T-cell (primary cell): ENCODE results near the gene CBX4. TPM values are rescaled to one million over a fixed set of nuclear protein-coding genes. Genes with fewer than 3 reads are reported as not detected.

ENCODE experiments used
- ATAC-seq, 4 experiments: fragments of 200-7000 bp in 3 of 4; fragments of 150-1000 bp in 1 of 4; cut with Tn5 transposase; replicated peaks in 1 of 4; 1 replicate in 3 of 4; 2 replicates in 1 of 4; pipeline ENCODE4 v1.10.0; 2021; ENCODE audit warnings: moderate library complexity in 3 of 4, mild to moderate bottlenecking in 2 of 4, moderate number of reproducible peaks in 1 of 4
- CTCF ChIA-PET, 2 donors: fragments of 300-600 bp; sonication (Branson Sonifier 250); formaldehyde crosslinking; loops; one replicate each; lab custom pipeline; 2022; ENCODE audit warnings: antibody characterized with exemption in 2 of 2; lab: Charles Lee
- POLR2A ChIA-PET, 2 donors: fragments of 300-600 bp; sonication (Branson Sonifier 250); formaldehyde crosslinking; loops; one replicate each; lab custom pipeline; 2022; ENCODE audit warnings: antibody characterized with exemption in 2 of 2; lab: Charles Lee
- DNase-seq, 35 experiments: peaks; one replicate each; pipeline versions ENCODE4 v3.0.0 to v3.0.0-alpha.2; 2013 to 2023
- H3K27ac ChIP-seq: one replicate; pipeline ENCODE4 v1.5.1; 2013; ENCODE audit warnings: low read length
- H3K27me3 ChIP-seq, 2 experiments: replicated peaks in 1 of 2; 1 replicate in 1 of 2; 2 replicates in 1 of 2; pipeline versions ENCODE4 v1.6.1 to v1.7.0; 2013; ENCODE audit warnings: low read length in 1 of 2, mixed read lengths in 1 of 2; ENCODE audit not compliant: control insufficient read depth in 2 of 2, insufficient read depth in 2 of 2; ENCODE audit errors: extremely low read depth in 1 of 2
- H3K36me3 ChIP-seq, 2 donors: 1 replicate in 1 of 2; 2 replicates in 1 of 2; pipeline versions ENCODE4 v1.6.1 to v1.7.0; 2013; ENCODE audit warnings: low read length in 1 of 2; ENCODE audit not compliant: control insufficient read depth in 2 of 2, insufficient read depth in 1 of 2; ENCODE audit errors: extremely low read depth in 1 of 2
- H3K4me1 ChIP-seq, 2 experiments: 1 replicate in 1 of 2; 2 replicates in 1 of 2; pipeline versions ENCODE4 v1.6.1 to v1.7.0; 2013; ENCODE audit warnings: low read length in 2 of 2, mixed read lengths in 1 of 2; ENCODE audit not compliant: insufficient read depth in 2 of 2, control insufficient read depth in 1 of 2; ENCODE audit errors: extremely low read depth in 1 of 2
- H3K4me3 ChIP-seq, 2 donors: 1 replicate in 1 of 2; 2 replicates in 1 of 2; pipeline versions ENCODE4 v1.5.1 to v1.7.0; 2013; ENCODE audit warnings: mild to moderate bottlenecking in 2 of 2, low read length in 1 of 2, moderate library complexity in 1 of 2; ENCODE audit not compliant: control insufficient read depth in 1 of 2; ENCODE audit errors: extremely low read depth in 1 of 2
- H3K9me3 ChIP-seq: 2 replicates; pipeline ENCODE4 v1.7.0; 2013
- H3K27ac Mint-ChIP-seq, 2 donors: one replicate each; pipeline ENCODE4 v1.8.0; 2020 to 2021; ENCODE audit warnings: mild to moderate bottlenecking in 2 of 2, mixed read lengths in 2 of 2
- H3K27me3 Mint-ChIP-seq, 2 donors: one replicate each; pipeline ENCODE4 v1.8.0; 2021 to 2022; ENCODE audit warnings: mixed read lengths in 2 of 2
- H3K36me3 Mint-ChIP-seq: one replicate; pipeline ENCODE4 v1.8.0; 2021; ENCODE audit warnings: mixed read lengths
- H3K4me1 Mint-ChIP-seq, 3 donors: one replicate each; pipeline ENCODE4 v1.8.0; 2020 to 2022; ENCODE audit warnings: mixed read lengths in 3 of 3, mild to moderate bottlenecking in 1 of 3
- H3K4me3 Mint-ChIP-seq, 3 donors: one replicate each; pipeline ENCODE4 v1.8.0; 2020 to 2022; ENCODE audit warnings: mild to moderate bottlenecking in 3 of 3, mixed read lengths in 3 of 3, moderate library complexity in 3 of 3
- H3K9me3 Mint-ChIP-seq, 3 donors: one replicate each; pipeline ENCODE4 v1.8.0; 2020 to 2022; ENCODE audit warnings: mixed read lengths in 3 of 3
- WGBS: methylation state at CpG from one replicate; pipeline ENCODE4 v1.1.5; 2013; ENCODE audit warnings: missing lambda C conversion rate; ENCODE audit not compliant: insufficient coverage; 5-methylcytosine and 5-hydroxymethylcytosine counted together
- total RNA-seq, 35 experiments: library from RNA in 6 of 35; stranded (reverse) in 6 of 35; fragments of 120-200 nt in 1 of 35; gene quantifications; one replicate each; pipeline versions ENCODE4 v1.2.1 to v1.2.4 and lab custom pipeline; 2013 to 2026

CBX4 gene
- total RNA-seq, 5 donors from 2014 or later (not counting 1 experiment from before 2014, with no cell fraction given), result 63.2 to 138 (median 70.2) TPM

DNA sequence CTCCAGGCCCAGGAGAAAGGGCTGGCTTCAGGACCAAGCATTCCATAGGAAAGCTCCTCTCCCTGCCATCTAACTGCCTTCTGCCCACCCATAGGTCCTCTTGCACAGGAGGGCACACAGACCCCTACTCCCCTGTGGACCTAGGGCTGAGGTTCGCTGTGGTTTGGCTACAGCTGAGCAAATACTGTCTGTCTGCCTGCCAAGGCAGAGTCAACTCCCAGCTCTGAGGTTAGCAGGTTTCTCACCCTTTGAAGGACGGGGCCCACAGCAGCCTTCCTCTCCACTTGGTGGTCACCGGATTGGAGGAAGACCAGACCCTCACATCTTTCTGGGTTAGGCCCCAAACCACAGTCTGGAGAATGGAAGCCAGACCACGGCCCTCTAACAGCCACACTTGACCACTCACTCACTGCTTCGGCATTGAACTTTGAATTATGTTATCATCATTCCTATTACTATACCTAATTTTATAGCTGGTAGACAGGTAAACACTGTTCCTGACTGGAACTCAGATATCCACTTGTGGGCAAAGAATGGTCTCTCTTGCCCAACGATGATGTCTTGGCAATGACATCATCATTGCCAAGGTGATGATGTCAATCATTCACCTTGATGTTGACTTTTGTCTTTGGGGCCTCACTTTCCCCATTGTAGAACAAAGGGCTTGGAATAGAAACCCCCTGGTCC lies 14.2 kb downstream of the CBX4 start:
- Histone ChIP-seq H3K4me3 (no peak overlapping the region), H3K27ac (no peak overlapping the region), H3K27me3 (peaks cover 0 to 32% of the 10 kb centered on the region in 2 experiments), H3K4me1 (peaks cover 10% of the 10 kb centered on the region in 2 experiments), H3K9me3 (no peaks in the 10 kb centered on the region), H3K36me3 (no peaks in the 10 kb centered on the region)
- DNase-seq (no peak), ATAC-seq (no peak)
- Mint-ChIP-seq H3K27ac (no peak overlapping the region), H3K36me3 (peaks cover 4% of the 10 kb centered on the region), H3K27me3 (peaks cover 5 to 21% of the 10 kb centered on the region in 2 donors), H3K9me3 (no peaks in the 10 kb centered on the region), H3K4me1 (peaks cover 6 to 29% (median 19%) of the 10 kb centered on the region in 3 donors), H3K4me3 (no peak overlapping the region)
- WGBS, result 73% methylated on average over 5 of the region's 6 CpGs
- ChIA-PET POLR2A (interaction anchor here in 1 of 2 donors (0.5 kb wide), 1 partner anchor 11 kb away, joined by 8 read pairs; no protein-coding TSS in a partner anchor), CTCF (no interaction called here)

DNA sequence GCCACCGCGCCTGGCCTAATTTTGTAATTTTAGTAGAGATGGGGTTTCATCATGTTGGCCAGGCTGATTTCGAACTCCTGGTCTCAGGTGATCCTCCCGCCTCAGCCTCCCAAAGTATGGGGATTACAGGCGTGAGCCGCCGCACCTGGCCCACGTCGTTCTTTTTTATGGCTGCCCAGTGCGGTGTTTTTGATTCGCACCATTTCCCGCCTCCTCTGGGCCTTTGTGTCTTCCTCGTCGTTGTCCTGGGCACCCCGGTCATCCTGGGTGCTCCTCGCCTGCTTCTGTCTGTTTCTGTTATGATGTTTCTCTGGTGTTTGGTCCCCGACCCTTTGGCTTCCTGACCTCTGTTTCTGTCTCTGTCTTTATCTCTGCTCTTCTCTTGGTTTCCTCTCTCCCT lies 15.0 kb downstream of the CBX4 start:
- CTCF ChIA-PET, result no interaction called here
- no peak for DNase-seq
- no peak for ATAC-seq
- Histone ChIP-seq H3K4me3 (no peak overlapping the region), H3K27ac (no peak overlapping the region), H3K27me3 (peaks cover 0 to 39% of the 10 kb centered on the region in 2 experiments), H3K9me3 (no peaks in the 10 kb centered on the region), H3K36me3 (no peaks in the 10 kb centered on the region), H3K4me1 (peaks cover 8 to 10% of the 10 kb centered on the region in 2 experiments)
- Mint-ChIP-seq H3K27me3 (peaks cover 8 to 24% of the 10 kb centered on the region in 2 donors), H3K27ac (no peak overlapping the region), H3K4me3 (no peak overlapping the region), H3K36me3 (peaks cover 4% of the 10 kb centered on the region), H3K9me3 (no peaks in the 10 kb centered on the region), H3K4me1 (peaks cover 6 to 23% (median 18%) of the 10 kb centered on the region in 3 donors)
- 93% methylated on average over 7 of the region's 17 CpGs for WGBS
- POLR2A ChIA-PET, result interaction anchor here in 1 of 2 donors (0.5 kb wide), 1 partner anchor 10 kb away, joined by 8 read pairs; no protein-coding TSS in a partner anchor

DNA sequence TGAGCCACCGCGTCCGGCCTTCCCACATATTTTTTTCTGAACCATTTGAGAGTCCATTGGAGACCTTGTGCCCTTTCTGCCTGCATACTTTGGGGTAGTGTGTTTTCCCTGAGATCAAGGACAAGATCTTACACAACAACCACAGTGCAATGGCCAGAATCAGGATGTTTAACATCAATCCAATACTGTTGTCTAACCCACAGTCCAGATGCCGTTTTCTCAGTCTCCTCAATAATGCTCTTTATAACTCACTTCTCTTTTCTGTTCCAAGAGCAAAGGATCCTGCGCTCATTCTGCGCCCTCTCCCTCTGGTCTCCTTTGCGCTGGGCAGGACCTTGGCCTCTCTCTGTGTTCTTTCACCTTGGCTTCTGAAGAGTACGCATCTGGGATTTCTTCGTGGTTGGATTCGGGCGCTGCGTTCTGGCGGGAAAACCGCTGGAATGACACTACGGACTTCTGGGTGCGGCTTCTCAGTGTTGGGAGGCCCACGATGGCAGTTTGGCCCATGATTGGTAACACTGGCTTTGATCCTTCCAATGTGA lies 16.6 kb downstream of the CBX4 start:
- no peak for ATAC-seq
- Mint-ChIP-seq H3K4me3 (no peak overlapping the region), H3K27me3 (peaks cover 8 to 33% of the 10 kb centered on the region in 2 donors), H3K4me1 (peaks cover 6 to 14% (median 13%) of the 10 kb centered on the region in 3 donors), H3K9me3 (no peaks in the 10 kb centered on the region), H3K27ac (no peak overlapping the region), H3K36me3 (peaks cover 4% of the 10 kb centered on the region)
- Histone ChIP-seq H3K27me3 (peaks cover 0 to 45% of the 10 kb centered on the region in 2 experiments), H3K9me3 (no peaks in the 10 kb centered on the region), H3K4me1 (peaks cover 8 to 10% of the 10 kb centered on the region in 2 experiments), H3K36me3 (no peaks in the 10 kb centered on the region), H3K4me3 (no peak overlapping the region), H3K27ac (no peak overlapping the region)
- ChIA-PET POLR2A (no interaction called here), CTCF (no interaction called here)
- 94% methylated on average over 13 of the region's 17 CpGs for WGBS
- DNase-seq, result no peak

DNA sequence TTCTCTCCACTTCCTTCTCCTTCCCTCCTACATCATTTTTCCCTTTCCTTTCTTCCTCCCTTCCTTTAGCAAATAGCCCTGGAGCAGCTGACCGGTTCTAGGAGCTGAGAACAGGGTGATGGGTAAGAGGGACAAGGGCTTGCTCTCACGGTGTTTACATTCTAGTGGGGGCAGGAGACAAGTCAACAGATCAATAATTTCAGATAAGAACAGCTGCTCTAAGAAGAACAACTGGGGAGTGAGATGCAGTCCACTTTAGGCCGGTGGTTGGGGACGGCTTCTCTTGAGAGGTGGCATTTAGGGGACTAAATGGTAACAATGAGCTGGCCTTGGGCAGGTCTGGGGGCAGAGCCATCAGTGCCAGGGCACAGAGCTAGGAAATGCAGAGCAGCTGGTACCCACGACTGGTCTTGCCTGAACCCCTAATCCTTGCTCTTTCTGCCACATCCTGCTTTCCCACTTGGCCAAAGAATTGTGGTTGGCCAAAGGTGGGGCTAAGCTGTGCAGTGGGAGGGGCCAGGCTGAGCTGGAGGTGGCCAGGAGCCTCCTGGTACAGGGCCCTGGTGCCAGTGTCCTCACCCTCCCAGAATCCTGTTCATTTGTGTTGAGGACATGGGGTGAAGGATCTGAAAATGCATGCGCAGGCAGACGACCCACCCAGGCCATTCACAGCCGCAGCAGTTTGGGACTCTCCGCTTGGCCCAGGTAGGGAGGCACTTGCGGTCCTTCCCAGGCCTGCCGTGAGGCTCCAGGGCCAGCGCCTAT lies 17.7 kb downstream of the CBX4 start:
- ChIA-PET POLR2A (interaction anchor here in 1 of 2 donors (0.6 kb wide), 1 partner anchor 750 kb away, joined by 3 read pairs; no protein-coding TSS in a partner anchor), CTCF (no interaction called here)
- Mint-ChIP-seq H3K4me3 (no peak overlapping the region), H3K4me1 (peaks cover 4 to 10% (median 10%) of the 10 kb centered on the region in 3 donors), H3K27ac (peak overlapping the region in 1 of 2 donors; percentile 48), H3K27me3 (peaks cover 12 to 42% of the 10 kb centered on the region in 2 donors), H3K36me3 (peaks cover 4% of the 10 kb centered on the region), H3K9me3 (no peaks in the 10 kb centered on the region)
- peaks cover 3 to 47% of the 10 kb centered on the region in 2 experiments for H3K27me3 ChIP-seq
- no peaks in the 10 kb centered on the region for H3K36me3 ChIP-seq
- WGBS, result 93% methylated on average over 11 of the region's 12 CpGs
- H3K4me1 ChIP-seq, result peaks cover 3 to 6% of the 10 kb centered on the region in 2 experiments
- DNase-seq (no peak), ATAC-seq (no peak)
- no peaks in the 10 kb centered on the region for H3K9me3 ChIP-seq
- H3K27ac ChIP-seq, result no peak overlapping the region
- no peak overlapping the region for H3K4me3 ChIP-seq

DNA sequence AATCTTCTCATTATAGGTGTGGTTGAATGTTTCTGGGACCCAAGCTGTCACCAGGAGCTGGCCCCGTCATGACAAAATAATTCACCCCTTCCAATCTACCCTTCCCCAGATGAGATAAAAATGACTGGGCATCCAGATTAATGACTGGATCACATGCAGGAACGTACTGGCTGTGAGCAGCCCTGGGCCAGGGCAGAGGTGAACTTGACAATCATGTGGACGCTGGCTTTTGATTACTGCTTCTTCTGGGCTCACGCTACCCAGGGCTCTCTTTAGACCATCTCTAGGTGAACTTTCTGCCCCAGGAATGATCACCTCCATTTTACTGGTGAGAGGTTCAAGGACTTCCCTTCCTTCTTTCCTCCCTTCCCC lies 18.3 kb downstream of the CBX4 start:
- ATAC-seq (no peak), DNase-seq (no peak)
- peaks cover 3 to 9% (median 8%) of the 10 kb centered on the region in 3 donors for H3K4me1 Mint-ChIP-seq
- CTCF ChIA-PET, result no interaction called here
- peaks cover 3 to 51% of the 10 kb centered on the region in 2 experiments for H3K27me3 ChIP-seq
- no peak overlapping the region for H3K27ac ChIP-seq
- peak overlapping the region in 1 of 2 donors; percentile 48 for H3K27ac Mint-ChIP-seq
- peaks cover 0 to under 1% of the 10 kb centered on the region in 2 experiments for H3K4me1 ChIP-seq
- WGBS, result 71% methylated on average over 4 of the region's 4 CpGs
- H3K27me3 Mint-ChIP-seq, result peaks cover 17 to 42% of the 10 kb centered on the region in 2 donors
- no peak overlapping the region for H3K4me3 Mint-ChIP-seq
- peaks cover 4% of the 10 kb centered on the region for H3K36me3 Mint-ChIP-seq
- no peak overlapping the region for H3K4me3 ChIP-seq
- no peaks in the 10 kb centered on the region for H3K36me3 ChIP-seq
- no peaks in the 10 kb centered on the region for H3K9me3 Mint-ChIP-seq
- H3K9me3 ChIP-seq, result no peaks in the 10 kb centered on the region
- POLR2A ChIA-PET, result no interaction called here

DNA sequence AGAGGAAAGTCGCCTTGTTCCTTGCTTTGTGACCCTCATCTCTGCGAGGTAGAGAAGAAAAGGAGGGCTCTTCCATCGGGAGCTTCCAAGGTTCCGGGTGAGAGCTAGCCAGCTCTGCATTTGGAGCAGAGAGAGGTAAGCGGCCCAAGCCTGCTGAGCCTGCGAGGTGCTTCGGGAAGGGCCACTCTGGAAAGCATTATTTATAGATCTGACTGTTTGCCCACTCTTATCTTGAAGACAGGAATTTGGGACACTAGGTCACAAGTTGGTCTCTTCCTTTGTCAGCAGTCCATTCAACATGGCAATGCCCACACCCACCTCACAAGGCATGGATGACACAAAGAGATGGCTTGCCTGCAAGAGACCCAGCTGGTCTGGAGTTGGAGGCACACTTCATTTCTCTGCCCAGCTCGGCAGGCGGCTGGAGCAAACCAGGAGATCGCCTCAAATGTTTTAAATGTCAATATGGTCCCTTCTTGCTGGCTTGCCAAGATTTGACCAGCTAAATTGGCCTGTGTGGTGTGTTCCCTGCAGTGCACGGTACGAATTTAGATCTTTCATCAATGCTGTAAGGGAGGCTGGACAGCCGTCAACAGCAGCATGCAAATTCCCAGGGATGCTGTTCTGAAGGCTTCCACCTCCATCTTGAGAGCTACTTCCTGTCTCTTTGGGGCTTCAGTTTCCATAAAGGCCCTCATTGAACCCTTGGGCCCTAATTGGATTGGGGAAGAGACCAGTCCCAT lies 19.5 kb downstream of the CBX4 start:
- H3K27me3 Mint-ChIP-seq, result peaks cover 18 to 40% of the 10 kb centered on the region in 2 donors

More for the DNA sequence above, 19.5 kb downstream of the CBX4 start:
- Histone ChIP-seq H3K27me3 (peaks cover 3 to 56% of the 10 kb centered on the region in 2 experiments), H3K4me1 (peaks cover 0 to 9% of the 10 kb centered on the region in 2 experiments), H3K27ac (no peak overlapping the region), H3K36me3 (no peaks in the 10 kb centered on the region), H3K9me3 (no peaks in the 10 kb centered on the region), H3K4me3 (no peak overlapping the region)
- ATAC-seq (no peak), DNase-seq (no peak)
- ChIA-PET CTCF (no interaction called here), POLR2A (no interaction called here)
- H3K27ac Mint-ChIP-seq, result no peak overlapping the region
- H3K4me1 Mint-ChIP-seq, result peaks cover 3 to 6% (median 5%) of the 10 kb centered on the region in 3 donors
- 91% methylated on average over 11 of the region's 13 CpGs for whole genome bisulfite sequencing
- no peak overlapping the region for H3K4me3 Mint-ChIP-seq
- H3K36me3 Mint-ChIP-seq, result peaks cover 4% of the 10 kb centered on the region
- H3K9me3 Mint-ChIP-seq, result no peaks in the 10 kb centered on the region
